Measurements from ENCODE around the gene SMURF2.

SMURF2 gene

GRCh38 chr17:64688481-64688880 lies 26.4 kb upstream of the SMURF2 start:
- no peak for TF ChIP-seq POLR2AphosphoS5 (IDR thresholded peaks at IDR 0.05; ENCODE audit: low read depth, low read length)
- no peak for TF ChIP-seq FOXP2 (optimal IDR thresholded peaks at IDR 0.05; ENCODE audit: borderline replicate concordance, extremely low read depth, extremely low read length, insufficient read depth)
- TF ChIP-seq SIN3A (IDR thresholded peaks at IDR 0.05; ENCODE audit: borderline replicate concordance, insufficient read depth, low read length) = no peak
- no peak for TF ChIP-seq REST (IDR thresholded peaks at IDR 0.05; ENCODE audit: insufficient read depth in 1 of 2, low read depth in 2 of 2, low read length in 2 of 2)
- TF ChIP-seq TAF1 (IDR thresholded peaks at IDR 0.05; ENCODE audit: borderline replicate concordance, insufficient read depth, low read length) = no peak

- TF ChIP-seq POLR2AphosphoS5 (IDR thresholded peaks at IDR 0.05; ENCODE audit: low read depth, low read length) (no peak), REST (IDR thresholded peaks at IDR 0.05; ENCODE audit: insufficient read depth in 1 of 2, low read depth in 2 of 2, low read length in 2 of 2) (no peak), TAF1 (IDR thresholded peaks at IDR 0.05; ENCODE audit: borderline replicate concordance, insufficient read depth, low read length) (no peak)
Observed at GRCh38 chr17:64687961-64688360, 25.9 kb upstream of the SMURF2 start.

GRCh38 chr17:64687376-64687775 lies 25.3 kb upstream of the SMURF2 start:
- TF ChIP-seq FOXP2 (optimal IDR thresholded peaks at IDR 0.05; ENCODE audit: borderline replicate concordance, extremely low read depth, extremely low read length, insufficient read depth) (no peak), SIN3A (IDR thresholded peaks at IDR 0.05; ENCODE audit: borderline replicate concordance, insufficient read depth, low read length) (no peak), TAF1 (IDR thresholded peaks at IDR 0.05; ENCODE audit: borderline replicate concordance, insufficient read depth, low read length) (no peak), REST (IDR thresholded peaks at IDR 0.05; ENCODE audit: insufficient read depth in 1 of 2, low read depth in 2 of 2, low read length in 2 of 2) (no peak), POLR2AphosphoS5 (IDR thresholded peaks at IDR 0.05; ENCODE audit: low read depth, low read length) (no peak)

- no peak for TF ChIP-seq TAF1 (IDR thresholded peaks at IDR 0.05; ENCODE audit: borderline replicate concordance, insufficient read depth, low read length)
- TF ChIP-seq FOXP2 (optimal IDR thresholded peaks at IDR 0.05; ENCODE audit: borderline replicate concordance, extremely low read depth, extremely low read length, insufficient read depth) = no peak
- TF ChIP-seq POLR2AphosphoS5 (IDR thresholded peaks at IDR 0.05; ENCODE audit: low read depth, low read length) = no peak
- no peak for TF ChIP-seq REST (IDR thresholded peaks at IDR 0.05; ENCODE audit: insufficient read depth in 1 of 2, low read depth in 2 of 2, low read length in 2 of 2)
- TF ChIP-seq SIN3A (IDR thresholded peaks at IDR 0.05; ENCODE audit: borderline replicate concordance, insufficient read depth, low read length) = no peak
Observed at GRCh38 chr17:64686705-64687104, 24.6 kb upstream of the SMURF2 start.

GRCh38 chr17:64685705-64686104 lies 23.6 kb upstream of the SMURF2 start:
- no peak for TF ChIP-seq SIN3A (IDR thresholded peaks at IDR 0.05; ENCODE audit: borderline replicate concordance, insufficient read depth, low read length)
- no peak for TF ChIP-seq REST (IDR thresholded peaks at IDR 0.05; ENCODE audit: insufficient read depth in 1 of 2, low read depth in 2 of 2, low read length in 2 of 2)
- TF ChIP-seq POLR2AphosphoS5 (IDR thresholded peaks at IDR 0.05; ENCODE audit: low read depth, low read length) = no peak
- no peak for TF ChIP-seq FOXP2 (optimal IDR thresholded peaks at IDR 0.05; ENCODE audit: borderline replicate concordance, extremely low read depth, extremely low read length, insufficient read depth)
